ENCODE results near the gene PLXNA4. TPM values are rescaled to one million over a fixed set of nuclear protein-coding genes. Genes with fewer than 3 reads are reported as not detected.

Gene PLXNA4
- total RNA-seq, 1 experiment from 2014 or later = 0.81 TPM

DNA sequence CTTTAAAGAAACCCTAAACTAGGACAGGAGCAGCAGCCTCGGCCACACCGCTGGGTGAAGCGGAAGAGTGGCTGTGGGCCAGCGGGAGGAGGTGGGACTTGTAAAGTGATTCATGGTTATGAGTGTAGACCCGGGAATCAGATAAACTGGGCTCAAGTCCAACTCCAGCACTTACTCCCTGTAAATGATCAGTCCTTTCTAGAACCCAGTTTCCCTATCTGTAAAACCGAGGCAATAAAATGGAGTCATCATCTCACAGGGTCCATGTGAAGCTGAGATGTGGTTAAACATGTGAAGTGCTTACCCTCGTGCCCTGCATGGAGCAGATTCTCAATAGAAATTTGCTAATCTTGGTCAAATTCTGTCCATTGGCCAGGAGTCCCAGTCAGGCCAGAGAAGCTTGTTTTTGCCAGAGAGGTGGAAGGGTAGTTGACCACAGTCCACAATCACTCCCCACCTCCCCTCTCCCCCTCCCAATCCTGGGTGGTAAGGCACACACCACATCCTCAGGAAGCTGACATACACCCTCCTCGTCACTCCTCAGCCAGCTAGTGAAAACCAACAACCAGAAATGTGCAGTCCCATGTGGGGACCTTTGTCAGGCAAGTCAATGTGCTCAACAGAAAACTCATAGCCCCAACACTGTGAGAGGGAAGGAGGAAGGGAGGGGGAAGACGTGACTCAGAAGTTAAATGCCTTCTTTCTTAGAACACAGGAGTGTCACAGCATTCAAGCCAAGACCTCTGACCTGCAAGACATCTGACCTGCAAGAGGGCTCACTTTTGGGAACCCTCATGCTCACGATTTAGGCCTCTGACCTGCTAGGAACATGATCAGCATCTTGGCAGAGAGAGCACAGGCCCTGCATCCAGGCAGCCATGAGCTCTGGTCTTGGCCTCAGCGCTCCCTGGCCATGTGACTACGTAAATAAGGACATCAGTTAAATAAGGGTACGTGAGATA is 145.1 kb downstream of the PLXNA4 start (continued):
- TF ChIP-seq ZNF121 (CRISPR knock-in tag; IDR thresholded peaks at IDR 0.05) (no peak), CBFB (CRISPR knock-in tag; IDR thresholded peaks at IDR 0.05; ENCODE audit: low read depth) (no peak), SP1 (CRISPR knock-in tag; conservative IDR thresholded peaks at IDR 0.05) (no peak), GABPB1 (CRISPR knock-in tag; IDR thresholded peaks at IDR 0.05) (no peak), TP53 (CRISPR knock-in tag; IDR thresholded peaks at IDR 0.05) (no peak)
- TF ChIP-seq, protein P1, sequence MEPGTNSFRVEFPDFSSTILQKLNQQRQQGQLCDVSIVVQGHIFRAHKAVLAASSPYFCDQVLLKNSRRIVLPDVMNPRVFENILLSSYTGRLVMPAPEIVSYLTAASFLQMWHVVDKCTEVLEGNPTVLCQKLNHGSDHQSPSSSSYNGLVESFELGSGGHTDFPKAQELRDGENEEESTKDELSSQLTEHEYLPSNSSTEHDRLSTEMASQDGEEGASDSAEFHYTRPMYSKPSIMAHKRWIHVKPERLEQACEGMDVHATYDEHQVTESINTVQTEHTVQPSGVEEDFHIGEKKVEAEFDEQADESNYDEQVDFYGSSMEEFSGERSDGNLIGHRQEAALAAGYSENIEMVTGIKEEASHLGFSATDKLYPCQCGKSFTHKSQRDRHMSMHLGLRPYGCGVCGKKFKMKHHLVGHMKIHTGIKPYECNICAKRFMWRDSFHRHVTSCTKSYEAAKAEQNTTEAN (CRISPR knock-in tag; IDR thresholded peaks at IDR 0.05) = no peak

DNA sequence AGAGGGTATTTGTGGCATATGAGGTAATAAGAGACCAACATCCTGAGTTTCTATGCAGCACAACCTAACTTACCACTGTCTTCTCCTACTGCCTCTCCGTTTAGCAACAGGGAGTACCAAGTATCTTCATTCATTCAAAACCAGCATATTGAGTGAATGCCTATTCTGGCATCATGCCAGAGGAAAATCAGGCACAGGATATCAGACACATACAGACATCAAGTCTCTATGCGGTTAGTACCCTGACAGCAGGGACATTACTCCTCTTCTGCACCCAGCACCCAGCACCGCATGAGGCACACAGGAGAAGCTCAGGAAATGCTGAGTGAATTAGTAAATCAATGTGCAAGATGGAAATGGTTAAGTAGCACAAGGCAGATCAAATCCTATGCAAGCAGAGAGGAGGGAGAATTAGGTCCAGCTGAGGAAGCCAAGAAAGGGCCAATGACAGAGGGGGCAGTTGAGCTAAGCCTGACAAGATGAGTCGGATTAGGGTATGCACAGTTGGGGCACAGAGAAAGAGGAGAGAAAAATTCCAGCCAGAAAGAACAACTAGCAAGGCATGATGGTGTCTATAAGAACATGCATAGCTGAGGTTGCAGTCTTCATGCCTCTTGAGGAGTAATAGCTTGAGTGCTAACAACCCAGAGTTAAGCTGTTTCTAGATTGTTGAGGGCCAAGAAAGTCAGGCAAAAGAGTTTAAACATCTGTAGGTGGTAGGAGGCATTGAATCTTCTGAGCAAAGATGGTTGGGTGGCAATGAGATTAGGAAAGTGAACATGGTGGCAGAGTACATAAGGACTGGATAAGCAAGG is 146.0 kb downstream of the PLXNA4 start:
- ChIA-PET POLR2A (no interaction called here), CTCF (no interaction called here)
- no peak overlapping the region for H3K4me3 Mint-ChIP-seq
- peaks cover 3% of the 10 kb centered on the region; the same call in 1 of the 2 replicates for H3K27me3 Mint-ChIP-seq (ENCODE audit: low read depth)
- H3K27ac Mint-ChIP-seq = no peak overlapping the region
- TF ChIP-seq, protein P2, sequence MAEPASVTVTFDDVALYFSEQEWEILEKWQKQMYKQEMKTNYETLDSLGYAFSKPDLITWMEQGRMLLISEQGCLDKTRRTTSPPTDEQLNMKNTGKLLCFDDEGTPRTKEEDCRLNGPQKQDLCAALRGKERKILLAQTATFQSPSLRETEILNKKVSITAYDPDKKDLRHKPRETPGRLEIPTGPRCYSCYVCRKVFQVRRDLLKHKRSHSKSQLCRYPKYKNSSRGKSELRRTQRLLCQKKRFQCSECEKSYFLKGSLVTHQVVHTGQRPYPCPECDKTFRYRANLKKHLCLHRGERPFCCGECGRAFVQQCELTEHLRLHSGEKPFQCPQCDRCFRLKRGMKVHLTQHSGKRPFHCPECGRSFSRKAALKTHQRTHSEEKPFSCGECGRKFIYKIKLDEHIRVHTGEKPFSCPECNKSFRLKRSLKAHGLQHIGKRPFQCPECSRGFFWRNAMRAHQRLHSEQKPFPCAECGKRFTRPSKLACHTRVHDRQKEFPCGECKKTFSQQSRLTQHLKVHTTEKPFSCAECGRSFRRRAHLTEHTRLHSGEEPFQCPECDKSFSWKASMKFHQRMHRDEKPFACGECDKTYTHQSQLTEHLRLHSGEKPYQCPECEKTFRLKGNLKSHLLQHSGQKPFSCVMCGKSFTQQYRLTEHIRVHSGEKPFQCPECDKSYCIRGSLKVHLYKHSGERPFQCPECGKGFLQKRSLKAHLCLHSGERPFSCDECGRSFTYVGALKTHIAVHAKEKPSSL (CRISPR knock-in tag; conservative IDR thresholded peaks at IDR 0.05) = no peak
- TF ChIP-seq FOXJ3 (CRISPR knock-in tag; IDR thresholded peaks at IDR 0.05; ENCODE audit: borderline replicate concordance) = no peak
- TF ChIP-seq ZNF232 (CRISPR knock-in tag; IDR thresholded peaks at IDR 0.05) = no peak
- TF ChIP-seq, protein P3, sequence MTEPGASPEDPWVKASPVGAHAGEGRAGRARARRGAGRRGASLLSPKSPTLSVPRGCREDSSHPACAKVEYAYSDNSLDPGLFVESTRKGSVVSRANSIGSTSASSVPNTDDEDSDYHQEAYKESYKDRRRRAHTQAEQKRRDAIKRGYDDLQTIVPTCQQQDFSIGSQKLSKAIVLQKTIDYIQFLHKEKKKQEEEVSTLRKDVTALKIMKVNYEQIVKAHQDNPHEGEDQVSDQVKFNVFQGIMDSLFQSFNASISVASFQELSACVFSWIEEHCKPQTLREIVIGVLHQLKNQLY (CRISPR knock-in tag; IDR thresholded peaks at IDR 0.05) = no peak
- TF ChIP-seq, protein P4, sequence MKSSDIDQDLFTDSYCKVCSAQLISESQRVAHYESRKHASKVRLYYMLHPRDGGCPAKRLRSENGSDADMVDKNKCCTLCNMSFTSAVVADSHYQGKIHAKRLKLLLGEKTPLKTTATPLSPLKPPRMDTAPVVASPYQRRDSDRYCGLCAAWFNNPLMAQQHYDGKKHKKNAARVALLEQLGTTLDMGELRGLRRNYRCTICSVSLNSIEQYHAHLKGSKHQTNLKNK (CRISPR knock-in tag; IDR thresholded peaks at IDR 0.05) = no peak
- TF ChIP-seq, protein P5, sequence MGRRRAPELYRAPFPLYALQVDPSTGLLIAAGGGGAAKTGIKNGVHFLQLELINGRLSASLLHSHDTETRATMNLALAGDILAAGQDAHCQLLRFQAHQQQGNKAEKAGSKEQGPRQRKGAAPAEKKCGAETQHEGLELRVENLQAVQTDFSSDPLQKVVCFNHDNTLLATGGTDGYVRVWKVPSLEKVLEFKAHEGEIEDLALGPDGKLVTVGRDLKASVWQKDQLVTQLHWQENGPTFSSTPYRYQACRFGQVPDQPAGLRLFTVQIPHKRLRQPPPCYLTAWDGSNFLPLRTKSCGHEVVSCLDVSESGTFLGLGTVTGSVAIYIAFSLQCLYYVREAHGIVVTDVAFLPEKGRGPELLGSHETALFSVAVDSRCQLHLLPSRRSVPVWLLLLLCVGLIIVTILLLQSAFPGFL (CRISPR knock-in tag; IDR thresholded peaks at IDR 0.05; ENCODE audit: borderline replicate concordance) = no peak
- TF ChIP-seq NR2C2 (CRISPR knock-in tag; IDR thresholded peaks at IDR 0.05) = no peak
- no peak for TF ChIP-seq NFATC4 (CRISPR knock-in tag; IDR thresholded peaks at IDR 0.05)
- TF ChIP-seq RORB (CRISPR knock-in tag; IDR thresholded peaks at IDR 0.05) = no peak
- TF ChIP-seq ZNF396 (CRISPR knock-in tag; IDR thresholded peaks at IDR 0.05; ENCODE audit: borderline replicate concordance) = no peak
- TF ChIP-seq, protein P6, sequence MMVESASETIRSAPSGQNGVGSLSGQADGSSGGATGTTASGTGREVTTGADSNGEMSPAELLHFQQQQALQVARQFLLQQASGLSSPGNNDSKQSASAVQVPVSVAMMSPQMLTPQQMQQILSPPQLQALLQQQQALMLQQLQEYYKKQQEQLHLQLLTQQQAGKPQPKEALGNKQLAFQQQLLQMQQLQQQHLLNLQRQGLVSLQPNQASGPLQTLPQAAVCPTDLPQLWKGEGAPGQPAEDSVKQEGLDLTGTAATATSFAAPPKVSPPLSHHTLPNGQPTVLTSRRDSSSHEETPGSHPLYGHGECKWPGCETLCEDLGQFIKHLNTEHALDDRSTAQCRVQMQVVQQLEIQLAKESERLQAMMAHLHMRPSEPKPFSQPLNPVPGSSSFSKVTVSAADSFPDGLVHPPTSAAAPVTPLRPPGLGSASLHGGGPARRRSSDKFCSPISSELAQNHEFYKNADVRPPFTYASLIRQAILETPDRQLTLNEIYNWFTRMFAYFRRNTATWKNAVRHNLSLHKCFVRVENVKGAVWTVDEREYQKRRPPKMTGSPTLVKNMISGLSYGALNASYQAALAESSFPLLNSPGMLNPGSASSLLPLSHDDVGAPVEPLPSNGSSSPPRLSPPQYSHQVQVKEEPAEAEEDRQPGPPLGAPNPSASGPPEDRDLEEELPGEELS (CRISPR knock-in tag; IDR thresholded peaks at IDR 0.05) = no peak
- TF ChIP-seq, protein P7, sequence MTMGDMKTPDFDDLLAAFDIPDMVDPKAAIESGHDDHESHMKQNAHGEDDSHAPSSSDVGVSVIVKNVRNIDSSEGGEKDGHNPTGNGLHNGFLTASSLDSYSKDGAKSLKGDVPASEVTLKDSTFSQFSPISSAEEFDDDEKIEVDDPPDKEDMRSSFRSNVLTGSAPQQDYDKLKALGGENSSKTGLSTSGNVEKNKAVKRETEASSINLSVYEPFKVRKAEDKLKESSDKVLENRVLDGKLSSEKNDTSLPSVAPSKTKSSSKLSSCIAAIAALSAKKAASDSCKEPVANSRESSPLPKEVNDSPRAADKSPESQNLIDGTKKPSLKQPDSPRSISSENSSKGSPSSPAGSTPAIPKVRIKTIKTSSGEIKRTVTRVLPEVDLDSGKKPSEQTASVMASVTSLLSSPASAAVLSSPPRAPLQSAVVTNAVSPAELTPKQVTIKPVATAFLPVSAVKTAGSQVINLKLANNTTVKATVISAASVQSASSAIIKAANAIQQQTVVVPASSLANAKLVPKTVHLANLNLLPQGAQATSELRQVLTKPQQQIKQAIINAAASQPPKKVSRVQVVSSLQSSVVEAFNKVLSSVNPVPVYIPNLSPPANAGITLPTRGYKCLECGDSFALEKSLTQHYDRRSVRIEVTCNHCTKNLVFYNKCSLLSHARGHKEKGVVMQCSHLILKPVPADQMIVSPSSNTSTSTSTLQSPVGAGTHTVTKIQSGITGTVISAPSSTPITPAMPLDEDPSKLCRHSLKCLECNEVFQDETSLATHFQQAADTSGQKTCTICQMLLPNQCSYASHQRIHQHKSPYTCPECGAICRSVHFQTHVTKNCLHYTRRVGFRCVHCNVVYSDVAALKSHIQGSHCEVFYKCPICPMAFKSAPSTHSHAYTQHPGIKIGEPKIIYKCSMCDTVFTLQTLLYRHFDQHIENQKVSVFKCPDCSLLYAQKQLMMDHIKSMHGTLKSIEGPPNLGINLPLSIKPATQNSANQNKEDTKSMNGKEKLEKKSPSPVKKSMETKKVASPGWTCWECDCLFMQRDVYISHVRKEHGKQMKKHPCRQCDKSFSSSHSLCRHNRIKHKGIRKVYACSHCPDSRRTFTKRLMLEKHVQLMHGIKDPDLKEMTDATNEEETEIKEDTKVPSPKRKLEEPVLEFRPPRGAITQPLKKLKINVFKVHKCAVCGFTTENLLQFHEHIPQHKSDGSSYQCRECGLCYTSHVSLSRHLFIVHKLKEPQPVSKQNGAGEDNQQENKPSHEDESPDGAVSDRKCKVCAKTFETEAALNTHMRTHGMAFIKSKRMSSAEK (CRISPR knock-in tag; IDR thresholded peaks at IDR 0.05; ENCODE audit: borderline replicate concordance) = no peak
- TF ChIP-seq, protein P8, sequence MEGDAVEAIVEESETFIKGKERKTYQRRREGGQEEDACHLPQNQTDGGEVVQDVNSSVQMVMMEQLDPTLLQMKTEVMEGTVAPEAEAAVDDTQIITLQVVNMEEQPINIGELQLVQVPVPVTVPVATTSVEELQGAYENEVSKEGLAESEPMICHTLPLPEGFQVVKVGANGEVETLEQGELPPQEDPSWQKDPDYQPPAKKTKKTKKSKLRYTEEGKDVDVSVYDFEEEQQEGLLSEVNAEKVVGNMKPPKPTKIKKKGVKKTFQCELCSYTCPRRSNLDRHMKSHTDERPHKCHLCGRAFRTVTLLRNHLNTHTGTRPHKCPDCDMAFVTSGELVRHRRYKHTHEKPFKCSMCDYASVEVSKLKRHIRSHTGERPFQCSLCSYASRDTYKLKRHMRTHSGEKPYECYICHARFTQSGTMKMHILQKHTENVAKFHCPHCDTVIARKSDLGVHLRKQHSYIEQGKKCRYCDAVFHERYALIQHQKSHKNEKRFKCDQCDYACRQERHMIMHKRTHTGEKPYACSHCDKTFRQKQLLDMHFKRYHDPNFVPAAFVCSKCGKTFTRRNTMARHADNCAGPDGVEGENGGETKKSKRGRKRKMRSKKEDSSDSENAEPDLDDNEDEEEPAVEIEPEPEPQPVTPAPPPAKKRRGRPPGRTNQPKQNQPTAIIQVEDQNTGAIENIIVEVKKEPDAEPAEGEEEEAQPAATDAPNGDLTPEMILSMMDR (IDR thresholded peaks at IDR 0.05) = no peak
- no peak for TF ChIP-seq JUN (CRISPR knock-in tag; IDR thresholded peaks at IDR 0.05)
- DNase-seq (ENCODE audit: low spot score) = no peak
- H3K36me3 Mint-ChIP-seq = no peaks in the 10 kb centered on the region
- H3K9me3 Mint-ChIP-seq = no peaks in the 10 kb centered on the region
- peaks cover 7% of the 10 kb centered on the region for H3K4me1 Mint-ChIP-seq
- ATAC-seq = no peak

All from WTC11 (cell line).